A673 (cell line): Measurements from ENCODE around the gene ALDH1A3. TPM values are rescaled to one million over a fixed set of nuclear protein-coding genes. Genes with fewer than 3 reads are reported as not detected.

Experiments used
- BruUV-seq: library from RNA; stranded (reverse); fragments of 400-500 nt; replicated peaks from 2 replicates; lab custom pipeline; 2021; lab: Mats Ljungman, UMichigan
- CTCF ChIA-PET: fragments of 300-600 bp; sonication (Branson Sonifier 250); formaldehyde crosslinking; loops from one replicate; lab custom pipeline; 2022; ENCODE audit warnings: antibody characterized with exemption; lab: Charles Lee
- POLR2A ChIA-PET: fragments of 300-600 bp; sonication (Branson Sonifier 250); formaldehyde crosslinking; loops from one replicate; lab custom pipeline; 2022; ENCODE audit warnings: antibody characterized with exemption; ENCODE audit not compliant: low non-redundant PET; lab: Charles Lee
- DNase-seq: peaks from one replicate; pipeline ENCODE4 v3.0.0-alpha.2; 2015; ENCODE audit warnings: low spot score
- H3K27ac ChIP-seq: fragments of 200-600 bp; sonication (generic); 2 replicates; pipeline ENCODE4 v1.5.1; 2016; ENCODE audit warnings: mixed run types, low read depth, mild to moderate bottlenecking, mixed read lengths, antibody characterized with exemption, low read length; ENCODE audit not compliant: poor library complexity, severe bottlenecking
- H3K27me3 ChIP-seq: fragments of 200-600 bp; sonication (generic); replicated peaks from 2 replicates; pipeline ENCODE4 v1.6.1; 2017; ENCODE audit warnings: mixed run types, low read depth, mild to moderate bottlenecking, mixed read lengths, antibody characterized with exemption, low read length; ENCODE audit not compliant: insufficient read depth, poor library complexity
- H3K36me3 ChIP-seq: fragments of 200-600 bp; sonication (generic); 2 replicates; pipeline ENCODE4 v1.6.1; 2016; ENCODE audit warnings: mixed run types, mild to moderate bottlenecking, mixed read lengths, antibody characterized with exemption, low read length; ENCODE audit not compliant: insufficient read depth, poor library complexity, severe bottlenecking
- H3K4me1 ChIP-seq: fragments of 200-600 bp; sonication (generic); 2 replicates; pipeline ENCODE4 v1.6.1; 2017; ENCODE audit warnings: mixed run types, mild to moderate bottlenecking, mixed read lengths, antibody characterized with exemption, low read length; ENCODE audit not compliant: insufficient read depth, poor library complexity, severe bottlenecking
- H3K4me3 ChIP-seq: fragments of 200-600 bp; sonication (generic); 2 replicates; pipeline ENCODE4 v1.5.1; 2016; ENCODE audit warnings: low read depth, mixed run types, mild to moderate bottlenecking, mixed read lengths, low read length; ENCODE audit not compliant: poor library complexity, severe bottlenecking
- H3K9me3 ChIP-seq: fragments of 200-600 bp; sonication (generic); 2 replicates; pipeline ENCODE4 v1.6.1; 2016; ENCODE audit warnings: mixed run types, low read depth, mild to moderate bottlenecking, mixed read lengths, antibody characterized with exemption, low read length; ENCODE audit not compliant: poor library complexity, severe bottlenecking
- EZH2 ChIP-seq: fragments of 200-600 bp; sonication (generic); IDR thresholded peaks from 2 replicates; pipeline ENCODE4 v1.6.1; 2017; ENCODE audit warnings: borderline replicate concordance, low read depth, mild to moderate bottlenecking, mixed read lengths, antibody characterized with exemption, low read length; ENCODE audit not compliant: poor library complexity, severe bottlenecking
- intact Hi-C: fragments of 100-400 bp; cut with micrococcal nuclease; formaldehyde crosslinking; loops from one replicate; pipeline ENCODE4 v1.10.0; 2022; ENCODE audit not compliant: unreplicated experiment
- total RNA-seq: library from RNA; stranded (reverse); gene quantifications from 2 replicates; pipeline ENCODE4 v1.2.3, GENCODE V29; 2021
- TF ChIP-seq, protein P1 (sequence below): fragments of 300-800, 200-600 bp; sonication (generic); conservative IDR thresholded peaks from 2 replicates; pipeline ENCODE4 v1.5.1; 2017; ENCODE audit warnings: low read depth, mild to moderate bottlenecking, antibody characterized with exemption, low read length, moderate library complexity, mixed read lengths

The ALDH1A3 gene
- total RNA-seq, 1 experiment from 2014 or later = 0.19 TPM

GRCh38 chr15:100875976-100876375 lies 3.7 kb upstream of the ALDH1A3 start:
- Histone ChIP-seq H3K36me3 (no peaks in the 10 kb centered on the region), H3K27me3 (peaks cover 27% of the 10 kb centered on the region), H3K9me3 (no peaks in the 10 kb centered on the region), H3K4me1 (no peaks in the 10 kb centered on the region), H3K27ac (no peak overlapping the region), H3K4me3 (no peak overlapping the region)
- DNase-seq = no peak
- no peak for TF ChIP-seq EZH2
- TF ChIP-seq, protein P1, sequence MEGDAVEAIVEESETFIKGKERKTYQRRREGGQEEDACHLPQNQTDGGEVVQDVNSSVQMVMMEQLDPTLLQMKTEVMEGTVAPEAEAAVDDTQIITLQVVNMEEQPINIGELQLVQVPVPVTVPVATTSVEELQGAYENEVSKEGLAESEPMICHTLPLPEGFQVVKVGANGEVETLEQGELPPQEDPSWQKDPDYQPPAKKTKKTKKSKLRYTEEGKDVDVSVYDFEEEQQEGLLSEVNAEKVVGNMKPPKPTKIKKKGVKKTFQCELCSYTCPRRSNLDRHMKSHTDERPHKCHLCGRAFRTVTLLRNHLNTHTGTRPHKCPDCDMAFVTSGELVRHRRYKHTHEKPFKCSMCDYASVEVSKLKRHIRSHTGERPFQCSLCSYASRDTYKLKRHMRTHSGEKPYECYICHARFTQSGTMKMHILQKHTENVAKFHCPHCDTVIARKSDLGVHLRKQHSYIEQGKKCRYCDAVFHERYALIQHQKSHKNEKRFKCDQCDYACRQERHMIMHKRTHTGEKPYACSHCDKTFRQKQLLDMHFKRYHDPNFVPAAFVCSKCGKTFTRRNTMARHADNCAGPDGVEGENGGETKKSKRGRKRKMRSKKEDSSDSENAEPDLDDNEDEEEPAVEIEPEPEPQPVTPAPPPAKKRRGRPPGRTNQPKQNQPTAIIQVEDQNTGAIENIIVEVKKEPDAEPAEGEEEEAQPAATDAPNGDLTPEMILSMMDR = no peak
- BruUV-seq = no TSS peak
- ChIA-PET CTCF (no interaction called here), POLR2A (no interaction called here)
- intact Hi-C loops = no loop called here

DNA sequence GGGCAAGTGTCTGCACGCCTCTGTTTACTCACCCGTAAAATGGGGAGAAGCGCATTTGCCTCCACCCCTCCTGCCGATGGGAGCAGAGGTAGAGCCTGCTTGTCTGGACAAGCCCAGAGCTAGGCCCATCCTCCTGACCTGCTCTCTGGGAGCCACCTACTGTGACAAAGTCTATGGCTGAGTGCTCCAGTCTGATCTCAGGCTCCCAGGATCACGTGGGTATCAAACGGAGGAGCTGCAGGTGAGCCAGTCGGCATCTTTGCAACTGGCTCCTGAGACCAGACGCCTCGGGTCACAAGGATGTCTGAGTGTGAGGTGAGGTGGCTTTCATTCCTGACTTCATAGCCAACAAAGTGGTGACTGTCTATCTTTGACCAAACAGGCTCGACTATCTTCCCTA lies 2.1 kb upstream of the ALDH1A3 start:
- ChIA-PET CTCF (no interaction called here), POLR2A (no interaction called here)
- BruUV-seq = no TSS peak
- TF ChIP-seq, protein P1 = no peak
- no peak for TF ChIP-seq EZH2
- no peak overlapping the region for H3K4me3 ChIP-seq
- H3K9me3 ChIP-seq = no peaks in the 10 kb centered on the region
- H3K27me3 ChIP-seq = peaks cover 40% of the 10 kb centered on the region
- no peaks in the 10 kb centered on the region for H3K36me3 ChIP-seq
- no peaks in the 10 kb centered on the region for H3K4me1 ChIP-seq
- intact Hi-C loops = no loop called here
- no peak overlapping the region for H3K27ac ChIP-seq
- DNase-seq = no peak

DNA sequence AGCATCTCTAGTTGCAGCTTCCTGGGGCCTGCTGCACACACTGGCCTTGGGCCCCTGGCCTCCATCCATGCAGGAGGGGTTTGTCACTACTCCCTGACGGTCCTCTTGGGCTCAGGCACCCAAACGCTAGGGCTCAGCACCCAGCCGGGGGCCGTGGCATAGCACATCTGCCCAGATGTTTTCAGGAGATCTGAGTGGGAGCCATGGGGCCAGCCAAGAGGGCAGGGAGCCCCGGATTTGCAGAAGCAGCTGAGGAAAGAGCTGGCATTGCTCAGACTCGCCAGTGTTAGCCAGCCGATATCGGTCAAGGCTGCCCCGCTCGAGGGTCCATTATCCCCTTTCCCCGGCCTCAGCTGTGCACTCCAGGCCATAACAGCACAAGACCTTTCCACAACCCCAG lies 1.5 kb upstream of the ALDH1A3 start:
- no peak for DNase-seq
- Histone ChIP-seq H3K27ac (no peak overlapping the region), H3K4me1 (no peaks in the 10 kb centered on the region), H3K4me3 (no peak overlapping the region), H3K36me3 (no peaks in the 10 kb centered on the region), H3K27me3 (peaks cover 40% of the 10 kb centered on the region), H3K9me3 (no peaks in the 10 kb centered on the region)
- no TSS peak for BruUV-seq
- intact Hi-C loops = no loop called here
- TF ChIP-seq, protein P1 = no peak
- TF ChIP-seq EZH2 = no peak
- CTCF ChIA-PET = no interaction called here
- POLR2A ChIA-PET = no interaction called here
